KOPT-K1 (cell line): Measurements from ENCODE around the gene TOB1.

Experiments used
- H3K27ac ChIP-seq: fragments of 200-600 bp; sonication (generic); 2 replicates; pipeline ENCODE4 v1.5.1; 2016; ENCODE audit warnings: antibody characterized with exemption, mild to moderate bottlenecking, low read depth, low read length; ENCODE audit not compliant: poor library complexity, severe bottlenecking
- H3K36me3 ChIP-seq: fragments of 200-600 bp; sonication (generic); 2 replicates; pipeline ENCODE4 v1.5.1; 2017; ENCODE audit warnings: antibody characterized with exemption, mild to moderate bottlenecking, low read length, moderate library complexity; ENCODE audit not compliant: insufficient read depth
- H3K9me3 ChIP-seq: fragments of 200-600 bp; sonication (generic); 2 replicates; pipeline ENCODE4 v1.5.1; 2017; ENCODE audit warnings: antibody characterized with exemption, low read length, mild to moderate bottlenecking; ENCODE audit not compliant: insufficient read depth, poor library complexity, severe bottlenecking

The TOB1 gene

GRCh38 chr17:50866261-50866949 is at the start of gene TOB1:
Gene TOB1, minus strand, starts transcription at chr17:50866354. Its CDS starts 2,337 bp downstream, at chr17:50864017.
- Histone ChIP-seq H3K27ac (peak within 1 kb of the TSS; percentile 86), H3K9me3 (no peaks in the 10 kb centered on the region), H3K36me3 (peaks cover 16% of the 10 kb centered on the region)

- Histone ChIP-seq H3K36me3 (no peaks in the 10 kb centered on the region), H3K27ac (no peak overlapping the region), H3K9me3 (no peaks in the 10 kb centered on the region)
Measured at GRCh38 chr17:50914505-50915063, 48.4 kb upstream of the TOB1 start.

- Histone ChIP-seq H3K27ac (no peak overlapping the region), H3K9me3 (no peaks in the 10 kb centered on the region), H3K36me3 (no peaks in the 10 kb centered on the region)
Measured at GRCh38 chr17:50913120-50913519, 47.0 kb upstream of the TOB1 start.

- Histone ChIP-seq H3K27ac (no peak overlapping the region), H3K36me3 (no peaks in the 10 kb centered on the region), H3K9me3 (no peaks in the 10 kb centered on the region)
Measured at GRCh38 chr17:50911890-50912289, 45.7 kb upstream of the TOB1 start.

GRCh38 chr17:50911450-50911849 is 45.3 kb upstream of the TOB1 start:
- H3K9me3 ChIP-seq, result no peaks in the 10 kb centered on the region
- H3K36me3 ChIP-seq, result no peaks in the 10 kb centered on the region
- H3K27ac ChIP-seq, result no peak overlapping the region

GRCh38 chr17:50909765-50910605 is 43.8 kb upstream of the TOB1 start:
- peak overlapping the region; percentile 38 for H3K27ac ChIP-seq
- H3K36me3 ChIP-seq, result no peaks in the 10 kb centered on the region
- H3K9me3 ChIP-seq, result no peaks in the 10 kb centered on the region

GRCh38 chr17:50908860-50909764 is 43.0 kb upstream of the TOB1 start:
- Histone ChIP-seq H3K36me3 (no peaks in the 10 kb centered on the region), H3K9me3 (no peaks in the 10 kb centered on the region), H3K27ac (no peak overlapping the region)

GRCh38 chr17:50908140-50908859 is 42.1 kb upstream of the TOB1 start:
- no peaks in the 10 kb centered on the region for H3K36me3 ChIP-seq
- no peak overlapping the region for H3K27ac ChIP-seq
- no peaks in the 10 kb centered on the region for H3K9me3 ChIP-seq

- Histone ChIP-seq H3K36me3 (no peaks in the 10 kb centered on the region), H3K27ac (no peak overlapping the region), H3K9me3 (no peaks in the 10 kb centered on the region)
Measured at GRCh38 chr17:50906443-50906842, 40.3 kb upstream of the TOB1 start.

- Histone ChIP-seq H3K27ac (peak overlapping the region; percentile 89), H3K36me3 (no peaks in the 10 kb centered on the region), H3K9me3 (no peaks in the 10 kb centered on the region)
Measured at GRCh38 chr17:50905460-50905803, 39.3 kb upstream of the TOB1 start.

- Histone ChIP-seq H3K27ac (peak overlapping the region; percentile 89), H3K36me3 (no peaks in the 10 kb centered on the region), H3K9me3 (no peaks in the 10 kb centered on the region)
Measured at GRCh38 chr17:50904518-50905459, 38.6 kb upstream of the TOB1 start.

GRCh38 chr17:50903604-50904517 is 37.7 kb upstream of the TOB1 start:
- H3K36me3 ChIP-seq, result no peaks in the 10 kb centered on the region
- H3K27ac ChIP-seq, result peak overlapping the region; percentile 89
- no peaks in the 10 kb centered on the region for H3K9me3 ChIP-seq
